H9 (cell line): ENCODE results near the gene SNED1. TPM values are rescaled to one million over a fixed set of nuclear protein-coding genes. Genes with fewer than 3 reads are reported as not detected.
A peak's percentile ranks its signal among the peaks of the same experiment; 100 is the strongest.

ENCODE experiments used
- DNase-seq: peaks from one replicate; pipeline ENCODE4 v3.0.0-alpha.2; 2017
- H2AFZ ChIP-seq: one replicate; pipeline ENCODE4 v1.6.1; 2013; ENCODE audit warnings: mild to moderate bottlenecking, low read length, control low read depth, moderate library complexity
- H2AK5ac ChIP-seq: 2 replicates; pipeline ENCODE4 v1.6.1; 2013; ENCODE audit warnings: low read length, control low read depth, mixed read lengths; ENCODE audit not compliant: insufficient read length
- H2BK120ac ChIP-seq: one replicate; pipeline ENCODE4 v1.6.1; 2013; ENCODE audit warnings: low read depth, mild to moderate bottlenecking, low read length, control low read depth, inconsistent platforms; ENCODE audit not compliant: poor library complexity, severe bottlenecking
- H2BK12ac ChIP-seq: 2 replicates; pipeline ENCODE4 v1.6.1; 2013; ENCODE audit warnings: low read length, control low read depth, mixed read lengths, low read depth; ENCODE audit not compliant: insufficient read length
- H2BK15ac ChIP-seq: 2 replicates; pipeline ENCODE4 v1.6.1; 2013; ENCODE audit warnings: low read depth, low read length, control low read depth
- H2BK20ac ChIP-seq: one replicate; pipeline ENCODE4 v1.6.1; 2013; ENCODE audit warnings: low read depth, mild to moderate bottlenecking, low read length, control low read depth, inconsistent platforms; ENCODE audit not compliant: poor library complexity, severe bottlenecking
- H2BK5ac ChIP-seq: 2 replicates; pipeline ENCODE4 v1.6.1; 2013; ENCODE audit warnings: low read length, control low read depth, mixed read lengths; ENCODE audit not compliant: insufficient read length
- H3K14ac ChIP-seq: 2 replicates; pipeline ENCODE4 v1.6.1; 2013; ENCODE audit warnings: low read length, control low read depth; ENCODE audit not compliant: insufficient read depth
- H3K18ac ChIP-seq: 2 replicates; pipeline ENCODE4 v1.6.1; 2013; ENCODE audit warnings: low read depth, mild to moderate bottlenecking, mixed read lengths, low read length, control low read depth; ENCODE audit not compliant: insufficient read length
- H3K23ac ChIP-seq: 2 replicates; pipeline ENCODE4 v1.6.1; 2013; ENCODE audit warnings: low read length, control low read depth, mixed read lengths, low read depth; ENCODE audit not compliant: insufficient read length
- H3K23me2 ChIP-seq: 2 replicates; pipeline ENCODE4 v1.6.1; 2013; ENCODE audit warnings: low read depth, mild to moderate bottlenecking, mixed read lengths, low read length, control low read depth; ENCODE audit not compliant: insufficient read length, poor library complexity, severe bottlenecking
- H3K27ac ChIP-seq: 2 replicates; pipeline ENCODE4 v1.5.1; 2013; ENCODE audit warnings: low read length, control low read depth, mixed read lengths, low read depth; ENCODE audit not compliant: insufficient read length
- H3K27me3 ChIP-seq: 2 replicates; pipeline ENCODE4 v1.6.1; 2013; ENCODE audit warnings: low read length, control low read depth, inconsistent platforms; ENCODE audit not compliant: insufficient read depth
- H3K4ac ChIP-seq: 2 replicates; pipeline ENCODE4 v1.6.1; 2013; ENCODE audit warnings: low read depth, mild to moderate bottlenecking, control low read depth, inconsistent platforms, low read length, moderate library complexity
- H3K4me1 ChIP-seq: 2 replicates; pipeline ENCODE4 v1.6.1; 2013; ENCODE audit warnings: low read length, control low read depth, inconsistent platforms; ENCODE audit not compliant: insufficient read depth
- H3K4me2 ChIP-seq: 2 replicates; pipeline ENCODE4 v1.6.1; 2013; ENCODE audit warnings: low read length, control low read depth, mixed read lengths; ENCODE audit not compliant: insufficient read length, insufficient read depth
- H3K56ac ChIP-seq: 2 replicates; pipeline ENCODE4 v1.6.1; 2013; ENCODE audit warnings: low read depth, mild to moderate bottlenecking, mixed read lengths, low read length, control low read depth; ENCODE audit not compliant: insufficient read length
- H3K79me1 ChIP-seq: 2 replicates; pipeline ENCODE4 v1.6.1; 2013; ENCODE audit warnings: low read depth, mild to moderate bottlenecking, moderate library complexity, low read length, control low read depth, inconsistent platforms; ENCODE audit not compliant: insufficient read depth, poor library complexity, severe bottlenecking
- H3K79me2 ChIP-seq: 2 replicates; pipeline ENCODE4 v1.6.1; 2013; ENCODE audit warnings: low read length, control low read depth, inconsistent platforms; ENCODE audit not compliant: insufficient read depth
- H3K9ac ChIP-seq: 2 replicates; pipeline ENCODE4 v1.6.1; 2013; ENCODE audit warnings: low read length, control low read depth, mixed read lengths; ENCODE audit not compliant: insufficient read length; ENCODE audit errors: extremely low read depth
- H3K9me3 ChIP-seq: one replicate; pipeline ENCODE4 v1.6.1; 2013; ENCODE audit warnings: low read depth, low read length, inconsistent platforms; ENCODE audit not compliant: control insufficient read depth
- H3T11ph ChIP-seq: one replicate; pipeline ENCODE4 v1.6.1; 2013; ENCODE audit warnings: mild to moderate bottlenecking, low read length, control low read depth, inconsistent platforms
- H4K20me1 ChIP-seq: one replicate; pipeline ENCODE4 v1.6.1; 2013; ENCODE audit not compliant: control insufficient read depth, insufficient read length, insufficient read depth
- H4K5ac ChIP-seq: 2 replicates; pipeline ENCODE4 v1.6.1; 2013; ENCODE audit warnings: low read depth, mild to moderate bottlenecking, mixed read lengths, low read length, control low read depth; ENCODE audit not compliant: insufficient read length
- H4K8ac ChIP-seq: replicated peaks from 2 replicates; pipeline ENCODE4 v1.6.1; 2013; ENCODE audit warnings: low read length, control low read depth, mixed read lengths, low read depth; ENCODE audit not compliant: insufficient read length
- H4K91ac ChIP-seq: 2 replicates; pipeline ENCODE4 v1.6.1; 2013; ENCODE audit warnings: low read depth, mild to moderate bottlenecking, moderate library complexity, mixed read lengths, low read length, control low read depth; ENCODE audit not compliant: insufficient read length
- H3K27ac Mint-ChIP-seq, 3 experiments: 2 replicates in 2 of 3; 3 replicates in 1 of 3; pipeline ENCODE4 v1.8.0; 2020 to 2021; ENCODE audit warnings: mixed read lengths in 3 of 3, mild to moderate bottlenecking in 1 of 3, moderate library complexity in 1 of 3
- H3K27me3 Mint-ChIP-seq: 2 replicates; pipeline ENCODE4 v1.8.0; 2021; ENCODE audit warnings: low read depth, mild to moderate bottlenecking, moderate library complexity, mixed read lengths
- H3K36me3 Mint-ChIP-seq, 3 experiments: 2 replicates in 2 of 3; 3 replicates in 1 of 3; pipeline ENCODE4 v1.8.0; 2020 to 2021; ENCODE audit warnings: low read depth in 3 of 3, mixed read lengths in 3 of 3; ENCODE audit not compliant: insufficient read depth in 1 of 3
- H3K4me1 Mint-ChIP-seq, 2 experiments: 2 replicates each; pipeline ENCODE4 v1.8.0; 2020; ENCODE audit warnings: mixed read lengths in 2 of 2
- H3K4me3 Mint-ChIP-seq, 2 experiments: 2 replicates in 1 of 2; 3 replicates in 1 of 2; pipeline ENCODE4 v1.8.0; 2020 to 2021; ENCODE audit warnings: mild to moderate bottlenecking in 2 of 2, mixed read lengths in 2 of 2, moderate library complexity in 1 of 2
- H3K9me3 Mint-ChIP-seq, 2 experiments: 2 replicates in 1 of 2; 3 replicates in 1 of 2; pipeline ENCODE4 v1.8.0; 2020; ENCODE audit warnings: mild to moderate bottlenecking in 2 of 2, mixed read lengths in 2 of 2, moderate library complexity in 1 of 2
- WGBS: extraction: QIAGEN DNeasy Blood & Tissue Kit; methylation state at CpG from one replicate; pipeline ENCODE4 v1.1.7; 2013; ENCODE audit warnings: missing lambda C conversion rate, low lambda C conversion rate, mixed read lengths; ENCODE audit not compliant: insufficient read length; ENCODE audit errors: extremely low coverage; 5-methylcytosine and 5-hydroxymethylcytosine counted together
- total RNA-seq: library from RNA; stranded (reverse); gene quantifications from 2 replicates; pipeline ENCODE4 v1.2.1, GENCODE V29; 2021
- TF ChIP-seq, protein P1 (sequence below): fragments of 200-600 bp; sonication (generic); conservative IDR thresholded peaks from 3 replicates; pipeline ENCODE4 v1.8.0; 2021; ENCODE audit warnings: antibody characterized with exemption, mild to moderate bottlenecking

SNED1 gene
- total RNA-seq, 1 experiment from 2014 or later, result 2.5 TPM

DNA sequence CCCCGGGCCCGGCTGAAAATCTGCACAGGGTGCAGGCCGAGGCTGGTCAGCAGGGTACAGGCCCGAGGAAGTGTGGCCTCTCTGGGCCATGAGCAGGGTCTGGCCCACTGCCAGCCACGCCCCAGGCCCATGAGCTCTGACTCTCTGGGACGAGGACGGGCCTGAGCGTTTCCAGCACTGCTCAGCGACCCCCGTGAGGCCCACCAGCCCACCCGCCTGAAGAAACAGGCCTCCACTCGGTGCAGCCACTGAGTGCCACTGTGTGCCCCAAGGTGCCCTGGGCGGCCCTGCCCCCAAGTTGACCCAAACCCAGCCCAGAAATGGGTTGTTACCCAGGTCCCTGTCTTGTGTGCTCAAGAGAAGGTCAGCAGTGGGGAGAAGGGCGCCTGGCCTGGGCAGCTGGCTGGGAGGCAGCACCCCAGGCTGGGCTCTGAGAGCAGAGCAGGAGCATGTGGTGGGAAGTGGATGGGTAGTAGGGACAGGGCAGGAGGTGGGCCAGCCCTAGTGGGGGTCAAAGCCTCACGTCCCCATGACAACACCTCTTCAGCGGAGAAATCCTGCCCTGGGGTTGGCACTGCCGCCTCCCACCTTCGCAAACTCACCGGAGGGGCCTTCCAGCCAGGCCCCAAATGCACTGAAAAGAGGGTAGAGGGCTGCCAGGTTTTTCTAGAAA is 2.1 kb upstream of the SNED1 start:
- Mint-ChIP-seq H3K9me3 (peaks cover 0 to 2% of the 10 kb centered on the region in 2 experiments; a peak in 1 of 5 replicates), H3K27ac (no peak overlapping the region), H3K4me3 (no peak overlapping the region), H3K27me3 (peaks cover 29% of the 10 kb centered on the region), H3K4me1 (peaks cover 0 to 4% of the 10 kb centered on the region in 2 experiments; a peak in 2 of 4 replicates), H3K36me3 (no peaks in the 10 kb centered on the region; a peak in 1 of 7 replicates)
- TF ChIP-seq, protein P1, sequence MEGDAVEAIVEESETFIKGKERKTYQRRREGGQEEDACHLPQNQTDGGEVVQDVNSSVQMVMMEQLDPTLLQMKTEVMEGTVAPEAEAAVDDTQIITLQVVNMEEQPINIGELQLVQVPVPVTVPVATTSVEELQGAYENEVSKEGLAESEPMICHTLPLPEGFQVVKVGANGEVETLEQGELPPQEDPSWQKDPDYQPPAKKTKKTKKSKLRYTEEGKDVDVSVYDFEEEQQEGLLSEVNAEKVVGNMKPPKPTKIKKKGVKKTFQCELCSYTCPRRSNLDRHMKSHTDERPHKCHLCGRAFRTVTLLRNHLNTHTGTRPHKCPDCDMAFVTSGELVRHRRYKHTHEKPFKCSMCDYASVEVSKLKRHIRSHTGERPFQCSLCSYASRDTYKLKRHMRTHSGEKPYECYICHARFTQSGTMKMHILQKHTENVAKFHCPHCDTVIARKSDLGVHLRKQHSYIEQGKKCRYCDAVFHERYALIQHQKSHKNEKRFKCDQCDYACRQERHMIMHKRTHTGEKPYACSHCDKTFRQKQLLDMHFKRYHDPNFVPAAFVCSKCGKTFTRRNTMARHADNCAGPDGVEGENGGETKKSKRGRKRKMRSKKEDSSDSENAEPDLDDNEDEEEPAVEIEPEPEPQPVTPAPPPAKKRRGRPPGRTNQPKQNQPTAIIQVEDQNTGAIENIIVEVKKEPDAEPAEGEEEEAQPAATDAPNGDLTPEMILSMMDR, result no peak
- H4K91ac ChIP-seq, result no peak overlapping the region
- no peaks in the 10 kb centered on the region for H3K79me2 ChIP-seq
- H3K56ac ChIP-seq, result no peak overlapping the region
- no peak overlapping the region for H3K18ac ChIP-seq
- no peaks in the 10 kb centered on the region for H3K79me1 ChIP-seq
- H2BK12ac ChIP-seq, result no peak overlapping the region
- no peak overlapping the region for H2AFZ ChIP-seq
- no peak overlapping the region for H3K4ac ChIP-seq
- H2BK20ac ChIP-seq, result no peak overlapping the region
- peaks cover 6% of the 10 kb centered on the region for H3K23me2 ChIP-seq
- no peak overlapping the region for H3K14ac ChIP-seq
- no peak overlapping the region for H2AK5ac ChIP-seq
- DNase-seq, result peak; percentile 21
- no peak overlapping the region for H3K23ac ChIP-seq
- no peak overlapping the region for H2BK5ac ChIP-seq
- H4K8ac ChIP-seq, result no peak overlapping the region
- H3K4me2 ChIP-seq, result no peak overlapping the region
- no CpG with 5 or more reads among the region's 19 CpGs for WGBS
- H3K9me3 ChIP-seq, result no peaks in the 10 kb centered on the region
- peaks cover 3% of the 10 kb centered on the region; the same call in 1 of the 2 replicates for H3K27me3 ChIP-seq
- no peaks in the 10 kb centered on the region for H4K20me1 ChIP-seq
- H3K27ac ChIP-seq, result no peak overlapping the region
- no peak overlapping the region for H3T11ph ChIP-seq
- H4K5ac ChIP-seq, result no peak overlapping the region
- no peaks in the 10 kb centered on the region for H3K4me1 ChIP-seq
- H2BK120ac ChIP-seq, result no peak overlapping the region
- H3K9ac ChIP-seq, result no peak overlapping the region
- no peak overlapping the region for H2BK15ac ChIP-seq
